Natural killer cell (primary cell): ENCODE measurements around the gene ARHGAP30. TPM values are rescaled to one million over a fixed set of nuclear protein-coding genes. Genes with fewer than 3 reads are reported as not detected.
"Not testable (repeated sequence)": the region's sequence is repeated elsewhere in the genome, so short reads cannot be mapped to it uniquely, and the experiment has no call there.

ENCODE experiments used
- ATAC-seq, 3 donors: fragments of 150-1000 bp in 2 of 3; fragments of 200-7000 bp in 1 of 3; cut with Tn5 transposase; 1 replicate in 1 of 3; 2 replicates in 2 of 3; pipeline ENCODE4 v1.10.0; 2021; ENCODE audit warnings: mild to moderate bottlenecking in 2 of 3, moderate library complexity in 2 of 3
- DNase-seq, 2 donors: peaks; one replicate each; pipeline versions ENCODE4 v3.0.0 to v3.0.0-alpha.2; 2013 to 2021; ENCODE audit warnings: mixed read lengths in 1 of 2
- H3K27ac ChIP-seq: one replicate; pipeline ENCODE4 v1.5.1; 2013; ENCODE audit warnings: mild to moderate bottlenecking, low read length
- H3K27me3 ChIP-seq: one replicate; pipeline ENCODE4 v1.6.1; 2013; ENCODE audit warnings: low read length; ENCODE audit not compliant: control insufficient read depth, insufficient read depth
- H3K36me3 ChIP-seq: one replicate; pipeline ENCODE4 v1.6.1; 2013; ENCODE audit warnings: low read length; ENCODE audit not compliant: control insufficient read depth, insufficient read depth
- H3K4me1 ChIP-seq: one replicate; pipeline ENCODE4 v1.6.1; 2013; ENCODE audit warnings: low read length; ENCODE audit not compliant: control insufficient read depth, insufficient read depth
- H3K4me3 ChIP-seq: one replicate; pipeline ENCODE4 v1.5.1; 2013; ENCODE audit warnings: low read length
- H3K9me3 ChIP-seq: one replicate; pipeline ENCODE4 v1.6.1; 2013; ENCODE audit warnings: low read length; ENCODE audit not compliant: control insufficient read depth, insufficient read depth
- H3K27ac Mint-ChIP-seq, 2 donors: one replicate each; pipeline ENCODE4 v1.8.0; 2022; ENCODE audit warnings: mild to moderate bottlenecking in 2 of 2, mixed read lengths in 2 of 2, moderate library complexity in 1 of 2
- H3K27me3 Mint-ChIP-seq, 2 donors: one replicate each; pipeline ENCODE4 v1.8.0; 2022; ENCODE audit warnings: low read depth in 2 of 2, mixed read lengths in 2 of 2
- H3K36me3 Mint-ChIP-seq: one replicate; pipeline ENCODE4 v1.8.0; 2022; ENCODE audit warnings: mixed read lengths
- H3K4me1 Mint-ChIP-seq, 2 donors: one replicate each; pipeline ENCODE4 v1.8.0; 2022; ENCODE audit warnings: mixed read lengths in 2 of 2
- H3K4me3 Mint-ChIP-seq: one replicate; pipeline ENCODE4 v1.8.0; 2022; ENCODE audit warnings: mild to moderate bottlenecking, moderate library complexity, mixed read lengths
- H3K9me3 Mint-ChIP-seq, 2 donors: one replicate each; pipeline ENCODE4 v1.8.0; 2022; ENCODE audit warnings: mixed read lengths in 2 of 2
- CTCF ChIP-seq: fragments of 200-600 bp; IDR thresholded peaks from one replicate; pipeline ENCODE4 v1.8.0; 2022; ENCODE audit warnings: antibody characterized with exemption
- WGBS: methylation state at CpG from one replicate; pipeline ENCODE4 v1.1.7; 2013; ENCODE audit warnings: missing lambda C conversion rate; ENCODE audit not compliant: insufficient coverage; 5-methylcytosine and 5-hydroxymethylcytosine counted together
- intact Hi-C: fragments of 100-400 bp; cut with micrococcal nuclease; formaldehyde crosslinking; loops from one replicate; pipeline ENCODE4 v1.14.2; 2022
- total RNA-seq, 4 donors: library from RNA; stranded (reverse); fragments of 120-200 nt in 1 of 4; gene quantifications; one replicate each; pipeline versions ENCODE4 v1.2.3 to v1.2.4, GENCODE V29; 2013 to 2022

Gene ARHGAP30
- total RNA-seq = 100 to 1,000 TPM; 246 to 310 (median 272) TPM
- total RNA-seq (2013) = 198 TPM

- H3K9me3 ChIP-seq = no peaks in the 10 kb centered on the region
- intact Hi-C loops = loop anchor here (1.0 to 10.0 kb wide), 3 partner anchors 28 to 1245 kb away; partner anchors contain the start of gene SLAMF8
- ATAC-seq (peak; percentile 68 to 88 (median 79)), DNase-seq (peak; percentile 76 to 91)
- Mint-ChIP-seq H3K9me3 (no peaks in the 10 kb centered on the region), H3K4me1 (peaks cover 51 to 86% of the 10 kb centered on the region in 2 donors), H3K27ac (peak within 1 kb of the TSS; percentile 89), H3K4me3 (peak within 1 kb of the TSS; percentile 88), H3K27me3 (no peaks in the 10 kb centered on the region), H3K36me3 (no peaks in the 10 kb centered on the region)
- peak within 1 kb of the TSS; percentile 95 for H3K27ac ChIP-seq
- peaks cover 11% of the 10 kb centered on the region for H3K36me3 ChIP-seq
- H3K4me3 ChIP-seq = peak within 1 kb of the TSS; percentile 91
- WGBS = 7% methylated on average over 9 of the region's 9 CpGs
- no peaks in the 10 kb centered on the region for H3K27me3 ChIP-seq
- TF ChIP-seq CTCF = no peak
- H3K4me1 ChIP-seq = peaks cover 60% of the 10 kb centered on the region
Measured at GRCh38 chr1:161069731-161070270, at the start of gene ARHGAP30. ARHGAP30 (minus strand) TSS chr1:161069891; CDS start chr1:161069624, 267 bp downstream.

DNA sequence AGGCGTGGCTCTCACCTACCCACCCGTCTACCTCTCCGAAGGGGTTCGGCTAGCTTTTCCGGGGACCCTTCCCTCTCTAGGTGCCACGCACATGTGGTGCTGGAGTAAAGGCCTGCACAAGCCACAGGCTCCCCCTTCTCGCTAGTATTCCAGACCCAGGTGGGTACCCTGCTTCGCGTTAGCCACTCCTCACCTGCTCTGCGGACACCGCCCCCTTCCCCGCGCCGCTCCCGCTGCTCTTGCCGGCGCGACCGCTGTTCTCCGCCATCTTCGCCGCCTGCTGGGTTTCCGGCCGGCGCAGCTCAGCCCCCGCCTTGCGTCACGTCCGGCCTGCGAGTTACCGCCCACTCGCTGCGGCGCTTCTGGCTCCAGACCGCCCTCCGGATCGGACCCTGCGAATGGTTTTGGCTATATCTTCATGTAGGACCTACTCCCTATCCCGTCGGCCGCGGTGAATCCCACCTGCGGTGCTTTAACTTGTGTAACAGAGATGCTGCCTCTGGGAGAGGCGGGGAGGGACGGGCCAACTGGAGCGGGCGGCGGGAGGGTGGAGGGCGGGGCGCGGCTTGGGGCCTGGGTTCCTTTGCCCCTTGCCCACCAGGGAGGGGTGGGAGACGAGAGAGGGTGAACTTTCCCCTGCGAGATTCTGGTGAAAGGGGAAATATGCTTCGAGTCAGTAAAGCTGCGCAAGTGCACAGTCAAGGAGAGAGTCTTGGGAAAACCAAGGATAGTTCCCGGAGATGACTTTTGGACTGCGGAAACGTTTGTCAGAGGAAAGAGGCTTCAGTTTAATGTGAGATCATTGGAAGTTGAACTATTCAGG lies 48.3 kb upstream of the ARHGAP30 start, which contains the start of the genes NIT1 and PFDN2:
TSS of gene NIT1 (plus strand) at position 347 of the 823 bp plus-strand sequence. CDS start at position 419, 72 bp downstream.
TSS of gene PFDN2 (minus strand) at position 279 of the 823 bp plus-strand sequence. CDS start at position 268, 11 bp downstream.
- H3K27me3 ChIP-seq = no peaks in the 10 kb centered on the region
- Mint-ChIP-seq H3K9me3 (no peaks in the 10 kb centered on the region), H3K27ac (peak within 1 kb of the TSS; percentile 88 to 96), H3K27me3 (no peaks in the 10 kb centered on the region), H3K4me1 (peaks cover 39 to 46% of the 10 kb centered on the region in 2 donors), H3K36me3 (peaks cover 8% of the 10 kb centered on the region), H3K4me3 (peak within 1 kb of the TSS; percentile 95)
- peak; percentile 77 to 89 (median 85) for ATAC-seq
- WGBS = under 1% methylated on average over 58 of the region's 58 CpGs
- H3K4me1 ChIP-seq = peaks cover 38% of the 10 kb centered on the region
- peaks cover 32% of the 10 kb centered on the region for H3K36me3 ChIP-seq
- peak; percentile 85 to 93 for DNase-seq
- peak within 1 kb of the TSS; percentile 88 for H3K27ac ChIP-seq
- H3K4me3 ChIP-seq = peak within 1 kb of the TSS; percentile 96
- H3K9me3 ChIP-seq = no peaks in the 10 kb centered on the region
- TF ChIP-seq CTCF = no peak
- intact Hi-C loops = loop anchor here (1.0 to 2.0 kb wide), 2 partner anchors 14 to 35 kb away; partner anchors contain the start of genes DEDD and UFC1

GRCh38 chr1:161115961-161116360 lies 46.3 kb upstream of the ARHGAP30 start:
- Mint-ChIP-seq H3K4me1 (peaks cover 46 to 51% of the 10 kb centered on the region in 2 donors), H3K27ac (peak overlapping the region in 1 of 2 donors; percentile 36), H3K4me3 (peak overlapping the region; percentile 47)
- intact Hi-C loops, H3K27ac ChIP-seq, H3K4me3 ChIP-seq, H3K27me3 Mint-ChIP-seq, DNase-seq, H3K9me3 ChIP-seq, H3K27me3 ChIP-seq, ATAC-seq, H3K36me3 Mint-ChIP-seq, H3K9me3 Mint-ChIP-seq: not testable (repeated sequence)
- Histone ChIP-seq H3K4me1 (peaks cover 38% of the 10 kb centered on the region), H3K36me3 (peaks cover 12% of the 10 kb centered on the region)
- 88% methylated on average over 6 of the region's 6 CpGs for WGBS
